Smooth muscle cell of the brain vasculature (primary cell): ENCODE results near the gene PDXDC1.
A peak's percentile ranks its signal among the peaks of the same experiment; 100 is the strongest.
"Not testable (repeated sequence)": the region's sequence is repeated elsewhere in the genome, so short reads cannot be mapped to it uniquely, and the experiment has no call there.

Experiments
- DNase-seq: peaks from one replicate; pipeline ENCODE4 v3.0.0-alpha.2; 2012; ENCODE audit warnings: low read depth, low spot score

PDXDC1 gene

DNA sequence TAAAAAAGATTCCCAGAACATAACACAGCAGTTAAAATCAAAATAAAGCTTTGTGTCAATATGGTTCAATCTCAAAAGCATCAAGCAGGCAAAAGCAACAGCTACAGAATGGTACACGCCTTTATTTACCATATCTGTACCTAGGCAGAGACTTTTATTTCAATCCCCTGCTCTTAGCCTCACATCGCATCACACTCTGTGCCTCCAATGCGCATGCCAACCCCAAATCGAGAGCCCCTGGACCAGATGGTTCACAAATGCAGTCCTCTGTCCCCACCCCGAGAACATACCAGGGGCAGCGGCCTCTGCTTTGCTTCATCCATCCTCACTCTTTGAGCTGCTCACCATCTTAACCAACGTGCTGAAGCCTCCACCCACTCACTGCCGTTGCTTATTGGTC, 91.9 kb downstream of the PDXDC1 start:
- not testable (repeated sequence) for DNase-seq

- not testable (repeated sequence) for DNase-seq
Observed at GRCh38 chr16:15071013-15071412, 96.2 kb downstream of the PDXDC1 start.

DNA sequence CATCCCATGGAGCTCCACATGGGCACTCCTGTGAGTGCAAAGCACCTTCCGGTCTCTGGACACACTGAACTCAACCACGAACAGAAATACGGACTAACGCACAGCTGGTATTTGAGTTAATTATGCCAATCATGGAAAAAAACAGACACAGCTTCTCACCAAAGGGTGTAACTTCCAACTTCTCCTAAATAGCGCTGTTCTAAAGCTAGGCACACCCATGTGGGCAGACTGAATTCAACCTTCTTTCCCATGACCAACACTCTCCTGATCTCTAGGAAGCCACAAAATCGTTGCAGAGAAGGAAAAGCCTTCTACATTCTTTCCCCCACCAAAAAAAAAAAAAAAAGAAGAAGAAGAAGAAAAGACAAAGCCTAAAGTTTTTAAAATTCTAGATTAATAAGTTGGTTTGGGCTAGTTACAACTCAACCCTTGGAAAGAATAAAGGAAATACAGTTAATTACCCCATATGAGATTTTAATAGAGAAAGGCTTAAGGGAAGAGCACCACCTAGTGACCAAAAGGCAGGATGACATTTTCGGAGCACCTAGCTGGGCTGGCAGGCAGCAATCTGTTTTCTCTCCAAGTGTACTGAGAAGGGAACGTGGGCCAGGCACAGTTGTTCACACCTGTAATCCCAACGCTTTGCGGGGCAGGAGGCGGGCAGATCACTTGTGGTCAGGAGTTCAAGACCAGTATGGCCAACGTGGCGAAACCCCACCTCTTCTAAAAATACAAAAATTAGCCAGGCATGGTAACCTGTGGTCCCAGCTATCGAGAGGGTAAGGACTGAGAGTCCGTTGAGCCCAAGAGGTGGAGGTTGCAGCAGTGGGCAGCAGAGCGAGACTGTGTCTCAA, 97.3 kb downstream of the PDXDC1 start:
- not testable (repeated sequence) for DNase-seq

DNA sequence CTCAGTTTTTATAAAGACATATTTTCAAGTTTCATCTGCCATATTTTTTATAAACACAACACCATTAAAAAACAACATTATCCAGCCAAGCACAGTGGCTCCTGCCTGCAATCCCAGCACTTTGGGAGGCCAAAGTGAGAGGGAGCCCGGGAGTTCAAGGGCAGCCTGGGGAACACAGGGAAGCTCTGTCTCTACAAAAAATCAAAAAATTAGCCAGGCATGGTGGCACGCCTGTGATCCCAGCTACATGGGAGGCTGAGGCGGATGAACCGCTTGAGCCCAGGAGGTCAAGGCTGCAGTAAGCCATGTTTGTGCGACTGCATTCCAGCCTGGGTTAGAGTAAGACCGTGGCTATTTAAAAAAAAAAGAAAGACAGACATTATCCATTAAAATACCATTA, 98.3 kb downstream of the PDXDC1 start:
- no peak for DNase-seq

GRCh38 chr16:15076161-15076560, 101.3 kb downstream of the PDXDC1 start:
- DNase-seq = not testable (repeated sequence)

DNA sequence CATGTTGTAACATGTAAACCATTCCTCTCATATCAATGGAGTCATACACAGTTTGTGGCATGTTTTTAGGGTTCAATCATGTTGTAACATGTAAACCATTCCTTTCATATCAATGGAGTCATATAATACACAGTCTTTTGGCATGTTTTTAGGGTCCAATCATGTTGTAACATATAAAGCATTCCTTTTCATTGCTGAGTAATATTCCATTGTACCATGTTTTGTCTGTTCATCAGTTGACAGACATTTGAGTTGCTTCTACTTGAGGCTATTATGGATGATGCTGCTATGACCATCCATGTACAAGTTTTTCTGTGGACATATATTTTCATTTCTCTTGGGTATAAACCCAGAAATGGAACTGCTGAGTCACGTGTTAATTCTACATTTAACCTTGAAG, 106.1 kb downstream of the PDXDC1 start:
- DNase-seq = not testable (repeated sequence)

GRCh38 chr16:15082788-15083187, 108.0 kb downstream of the PDXDC1 start:
- not testable (repeated sequence) for DNase-seq

GRCh38 chr16:15090663-15091269, 115.9 kb downstream of the PDXDC1 start:
- not testable (repeated sequence) for DNase-seq

- DNase-seq = not testable (repeated sequence)
Observed at GRCh38 chr16:15093571-15093954, 118.7 kb downstream of the PDXDC1 start.

DNA sequence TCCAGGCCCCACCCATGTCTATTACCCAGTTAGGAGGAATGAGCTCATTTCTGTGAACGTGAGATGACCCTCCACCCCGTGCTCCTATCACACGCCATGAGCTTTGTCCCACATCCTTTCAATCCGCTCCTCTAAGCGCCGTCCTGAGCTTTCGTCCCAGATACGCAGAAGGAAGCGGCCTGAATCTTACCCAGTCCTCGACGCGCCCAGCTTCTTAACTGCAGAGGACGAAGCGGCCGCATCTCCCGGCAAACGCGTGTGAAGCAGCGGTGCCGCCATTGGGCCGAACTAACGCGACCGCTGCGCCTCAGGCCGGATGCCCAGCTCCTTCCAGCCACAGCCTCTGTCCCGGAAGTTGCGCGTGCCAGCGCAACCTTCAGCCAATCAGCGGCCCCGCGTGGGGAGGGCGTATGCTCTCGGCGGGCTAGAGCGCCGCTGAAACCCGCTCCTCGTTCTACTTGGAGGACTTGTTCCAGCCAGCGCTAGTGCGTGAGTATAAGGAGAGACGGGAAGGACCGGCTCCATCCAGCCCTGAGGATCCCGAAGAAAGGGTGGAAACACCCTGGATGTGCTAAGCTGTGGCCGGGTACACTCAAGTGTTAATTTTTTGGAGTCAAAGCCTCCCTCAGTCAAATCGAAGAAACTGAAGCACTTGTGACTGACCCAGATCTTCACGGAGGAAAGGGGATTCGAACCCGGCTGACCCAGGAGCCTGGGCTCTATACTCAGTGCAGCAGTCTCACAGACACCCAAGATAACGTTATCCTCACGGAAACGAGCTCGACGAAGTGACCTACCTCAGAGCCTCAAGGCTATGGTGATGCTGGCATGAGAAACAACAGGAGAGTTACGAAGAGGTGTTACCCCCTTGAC, 119.4 kb downstream of the PDXDC1 start, which contains the start of gene RRN3:
Gene RRN3, minus strand, starts transcription at position 318 of the 873 bp plus-strand sequence. Its CDS starts 39 bp downstream, at position 279.
- DNase-seq = peak; percentile 76

GRCh38 chr16:15096583-15096972, 121.8 kb downstream of the PDXDC1 start:
- not testable (repeated sequence) for DNase-seq

- DNase-seq = not testable (repeated sequence)
Observed at GRCh38 chr16:15099366-15099909, 124.6 kb downstream of the PDXDC1 start.

GRCh38 chr16:15100372-15100987, 125.7 kb downstream of the PDXDC1 start:
- DNase-seq = not testable (repeated sequence)

DNA sequence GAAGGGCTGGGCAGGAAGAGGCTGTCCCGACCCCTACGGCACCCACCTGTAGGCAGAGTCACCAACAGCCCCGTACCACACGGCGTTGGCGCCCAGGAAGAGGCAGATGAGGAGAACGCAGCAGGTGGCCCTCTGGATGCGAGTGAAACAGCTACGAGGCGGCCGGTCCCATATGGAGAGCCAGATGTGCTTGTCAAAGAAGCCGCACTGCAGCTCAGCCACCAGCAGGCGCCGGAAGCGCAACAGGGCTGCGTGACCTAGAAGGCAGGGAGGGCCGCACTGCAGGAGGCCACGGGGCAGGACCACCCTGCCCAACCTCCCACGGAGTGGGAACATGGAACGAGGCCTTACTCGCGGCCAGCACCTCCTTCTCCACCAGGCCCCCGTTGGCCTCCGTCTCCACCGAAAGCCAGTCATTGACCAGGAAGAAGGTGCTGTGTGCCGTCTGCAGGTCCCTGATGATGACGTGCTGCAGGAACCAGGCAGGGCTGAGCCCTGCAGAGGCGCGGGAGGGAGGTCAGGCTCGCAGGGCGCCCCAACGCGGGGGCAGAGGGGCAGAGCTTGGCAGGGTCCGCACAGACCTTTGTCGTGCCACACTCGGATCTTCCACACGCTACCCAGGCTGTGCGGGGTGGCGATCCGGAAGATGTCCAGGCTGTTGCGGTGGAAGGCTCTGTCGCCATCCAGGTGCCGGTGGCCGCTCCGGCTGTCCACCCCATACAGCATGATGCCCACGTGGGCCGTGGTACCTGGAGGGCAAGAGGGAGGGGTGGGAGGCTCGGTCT, 153.0 kb downstream of the PDXDC1 start:
- not testable (repeated sequence) for DNase-seq

DNA sequence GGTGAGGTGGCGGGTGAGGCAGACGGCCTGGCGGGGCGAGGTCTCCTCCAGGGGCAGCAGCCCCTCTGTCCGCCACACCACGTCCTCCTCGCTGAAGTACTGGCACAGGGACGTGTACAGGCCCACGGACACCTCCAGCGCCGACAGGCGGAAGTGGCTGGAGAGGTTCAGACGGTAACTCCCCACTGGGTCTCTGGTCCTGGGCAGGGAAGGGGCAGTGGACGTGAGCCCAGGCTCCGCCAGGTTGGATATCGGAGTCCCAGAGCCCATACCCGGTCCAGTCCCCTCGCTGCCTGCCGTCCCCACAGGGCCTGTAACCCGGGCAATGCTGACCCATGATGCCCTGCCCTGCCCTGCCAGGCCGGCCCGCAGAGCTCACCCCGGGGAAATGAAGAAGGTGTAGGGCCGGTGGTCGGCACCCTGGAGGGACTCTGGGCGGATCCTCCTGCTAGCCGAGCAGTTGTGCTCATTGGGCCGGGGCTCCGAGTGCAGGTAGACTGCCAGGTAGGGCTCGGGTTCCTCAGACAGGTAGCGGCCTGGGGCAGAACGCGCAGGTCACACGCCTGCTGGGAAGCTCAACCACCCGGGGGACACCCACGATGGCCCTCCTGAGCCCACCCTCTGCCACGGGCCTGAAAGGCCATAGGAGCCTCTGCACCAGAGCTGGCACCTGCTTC, 155.6 kb downstream of the PDXDC1 start:
- DNase-seq = not testable (repeated sequence)

- DNase-seq = not testable (repeated sequence)
Observed at GRCh38 chr16:15130943-15131700, 156.3 kb downstream of the PDXDC1 start.

DNA sequence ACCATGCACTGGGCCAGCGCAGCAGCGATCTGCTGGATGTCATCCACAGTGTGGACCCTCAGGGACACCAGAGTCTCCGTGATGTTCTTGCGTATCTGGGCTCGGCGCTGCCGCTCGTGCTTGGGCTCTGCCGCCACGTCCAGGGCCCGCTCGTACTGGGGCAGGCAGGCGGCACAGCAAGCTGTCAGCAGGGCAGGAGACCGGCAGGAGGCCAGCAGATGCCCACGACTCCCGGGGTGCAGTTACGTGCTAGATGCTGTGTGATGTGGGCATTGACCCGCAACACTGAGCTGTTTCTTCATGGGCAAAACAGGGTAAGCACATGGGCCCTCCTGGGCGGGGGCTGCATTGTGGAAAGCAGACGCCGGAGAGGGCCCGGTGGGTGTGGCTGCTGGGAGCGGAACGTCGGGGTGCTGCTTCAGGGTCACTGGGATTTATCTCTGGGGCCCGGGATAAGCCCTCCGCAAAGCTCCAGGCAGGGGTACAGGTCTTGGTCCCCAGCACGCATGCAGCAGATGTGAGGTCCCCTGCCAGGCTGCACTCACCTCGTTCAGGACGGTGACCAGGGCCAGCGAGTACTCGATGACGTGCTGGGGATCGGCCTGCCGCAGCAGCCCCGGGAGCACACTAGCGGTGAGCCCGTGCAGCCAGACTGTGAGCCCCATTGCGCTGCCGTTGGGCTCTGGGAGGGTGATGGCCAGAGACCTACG, 158.0 kb downstream of the PDXDC1 start:
- not testable (repeated sequence) for DNase-seq

- DNase-seq = not testable (repeated sequence)
Observed at GRCh38 chr16:15133554-15133953, 158.7 kb downstream of the PDXDC1 start.
